HCT116 (cell line): ENCODE measurements around the gene CCDC57. TPM values are rescaled to one million over a fixed set of nuclear protein-coding genes. Genes with fewer than 3 reads are reported as not detected.
A peak's percentile ranks its signal among the peaks of the same experiment; 100 is the strongest.

Source experiments
- ATAC-seq: fragments of 200-7000 bp; cut with Tn5 transposase; 2 replicates; pipeline ENCODE4 v1.9.1; 2020; ENCODE audit warnings: mild to moderate bottlenecking, moderate library complexity
- BruUV-seq: library from RNA; stranded (reverse); fragments of 400-500 nt; replicated peaks from 2 replicates; lab custom pipeline; 2021; lab: Mats Ljungman, UMichigan
- CTCF ChIA-PET: fragments of 300-600 bp; sonication (Branson Sonifier 250); formaldehyde crosslinking; loops from one replicate; lab custom pipeline; 2021; ENCODE audit warnings: antibody characterized with exemption; lab: Charles Lee
- POLR2A ChIA-PET: fragments of 300-600, 350-600 bp; sonication (Branson Sonifier 250); formaldehyde crosslinking; loops from one replicate; lab custom pipeline; 2021; ENCODE audit warnings: antibody characterized with exemption; lab: Charles Lee
- RAD21 ChIA-PET, 2 experiments: fragments of 300-600 bp; sonication (Branson Sonifier 250); formaldehyde crosslinking; loops; one replicate each; lab custom pipeline; 2023; ENCODE audit warnings: low total read pairs in 2 of 2; ENCODE audit not compliant: uncharacterized antibody in 2 of 2, unreplicated experiment in 2 of 2, low non-redundant PET in 1 of 2; lab: Charles Lee
- DNase-seq: peaks from one replicate; pipeline ENCODE4 v3.0.0-alpha.2; 2010; ENCODE audit warnings: low read depth, low spot score
- H2AFZ ChIP-seq: fragments of 200-600 bp; shearing (Covaris generic), sonication (generic); 2 replicates; pipeline ENCODE4 v1.6.1; 2017; ENCODE audit warnings: low read depth, mixed run types, mixed read lengths, antibody characterized with exemption, low read length; ENCODE audit not compliant: poor library complexity, severe bottlenecking
- H3K27ac ChIP-seq: 2 replicates; pipeline ENCODE4 v1.5.1; 2012; ENCODE audit warnings: low read depth, low read length
- H3K27me3 ChIP-seq: fragments of 200-600 bp; sonication (generic); 2 replicates; pipeline ENCODE4 v1.6.1; 2016; ENCODE audit warnings: mixed run types, low read length, mixed read lengths; ENCODE audit not compliant: insufficient read depth
- H3K36me3 ChIP-seq, 2 experiments: fragments of 200-500 bp in 1 of 2; fragments of 200-600 bp in 1 of 2; sonication (Bioruptor generic) in 1 of 2; sonication (generic) in 1 of 2; 2 replicates each; pipeline versions ENCODE4 v1.5.1 to v1.6.1; 2014 to 2016; ENCODE audit warnings: low read length in 2 of 2, inconsistent platforms in 1 of 2, mixed read lengths in 1 of 2, mixed run types in 1 of 2; ENCODE audit not compliant: insufficient read depth in 2 of 2, control insufficient read depth in 1 of 2
- H3K4me1 ChIP-seq, 2 experiments: fragments of 200-600 bp in 1 of 2; sonication (generic) in 1 of 2; 2 replicates each; pipeline versions ENCODE4 v1.5.1 to v1.6.1; 2012 to 2017; ENCODE audit warnings: low read length in 2 of 2, inconsistent platforms in 1 of 2, mild to moderate bottlenecking in 1 of 2, mixed read lengths in 1 of 2, mixed run types in 1 of 2, moderate library complexity in 1 of 2; ENCODE audit not compliant: insufficient read depth in 2 of 2, control insufficient read depth in 1 of 2
- H3K4me2 ChIP-seq: fragments of 200-600 bp; sonication (generic); 2 replicates; pipeline ENCODE4 v1.6.1; 2017; ENCODE audit warnings: mixed run types, low read length, mixed read lengths
- H3K4me3 ChIP-seq, 2 experiments: fragments of 200-600 bp in 1 of 2; sonication (generic) in 1 of 2; replicated peaks in 1 of 2; 2 replicates each; pipeline ENCODE4 v1.5.1; 2011 to 2016; ENCODE audit warnings: low read length in 2 of 2, control low read depth in 1 of 2, low read depth in 1 of 2, mild to moderate bottlenecking in 1 of 2, mixed read lengths in 1 of 2, mixed run types in 1 of 2
- H3K79me2 ChIP-seq: fragments of 200-600 bp; sonication (generic); 2 replicates; pipeline ENCODE4 v1.6.1; 2017; ENCODE audit warnings: mild to moderate bottlenecking, mixed run types, low read length, moderate library complexity, mixed read lengths; ENCODE audit not compliant: insufficient read depth
- H3K9ac ChIP-seq: fragments of 200-600 bp; sonication (generic); 2 replicates; pipeline ENCODE4 v1.6.1; 2016; ENCODE audit warnings: low read length, mixed read lengths
- H3K9me2 ChIP-seq: fragments of 200-600 bp; sonication (generic), shearing (Covaris generic); 2 replicates; pipeline ENCODE4 v1.6.1; 2017; ENCODE audit warnings: mixed run types, mild to moderate bottlenecking, moderate library complexity; ENCODE audit not compliant: insufficient read depth
- H3K9me3 ChIP-seq, 2 experiments: fragments of 200-500 bp in 1 of 2; fragments of 200-600 bp in 1 of 2; sonication (Bioruptor generic) in 1 of 2; sonication (generic) in 1 of 2; 2 replicates each; pipeline ENCODE4 v1.6.1; 2014 to 2017; ENCODE audit warnings: low read length in 2 of 2, mixed read lengths in 2 of 2, inconsistent platforms in 1 of 2, low read depth in 1 of 2, mild to moderate bottlenecking in 1 of 2, mixed run types in 1 of 2, moderate library complexity in 1 of 2; ENCODE audit not compliant: control insufficient read depth in 1 of 2, insufficient read depth in 1 of 2
- H4K20me1 ChIP-seq: fragments of 200-600 bp; sonication (generic), shearing (Covaris generic); 2 replicates; pipeline ENCODE4 v1.6.1; 2017; ENCODE audit warnings: mixed run types, mild to moderate bottlenecking, moderate library complexity; ENCODE audit not compliant: insufficient read depth
- CBX3 ChIP-seq: IDR thresholded peaks from 2 replicates; pipeline ENCODE4 v1.6.1; 2012; ENCODE audit warnings: low read depth
- EGR1 ChIP-seq: IDR thresholded peaks from 2 replicates; pipeline ENCODE4 v1.6.1; 2012; ENCODE audit warnings: low read depth
- EZH2 ChIP-seq: fragments of 200-600 bp; sonication (generic); IDR thresholded peaks from 2 replicates; pipeline ENCODE4 v1.6.1; 2017; ENCODE audit warnings: antibody characterized with exemption, mixed run types
- JUND ChIP-seq: IDR thresholded peaks from 2 replicates; pipeline ENCODE4 v1.6.1; 2012
- POLR2A ChIP-seq: IDR thresholded peaks from 2 replicates; pipeline ENCODE4 v1.7.0; 2011; ENCODE audit warnings: borderline replicate concordance; ENCODE audit not compliant: insufficient read depth, insufficient read length; ENCODE audit errors: extremely low read depth
- POLR2AphosphoS5 ChIP-seq: IDR thresholded peaks from 2 replicates; pipeline ENCODE4 v1.6.1; 2011; ENCODE audit warnings: mild to moderate bottlenecking, low read depth, low read length, moderate library complexity
- RAD21 ChIP-seq: IDR thresholded peaks from 2 replicates; pipeline ENCODE4 v1.6.1; 2012; ENCODE audit warnings: low read depth, mild to moderate bottlenecking
- SP1 ChIP-seq: IDR thresholded peaks from 2 replicates; pipeline ENCODE4 v1.6.1; 2012; ENCODE audit warnings: low read depth
- SRF ChIP-seq: IDR thresholded peaks from 2 replicates; pipeline ENCODE4 v1.6.1; 2012; ENCODE audit warnings: low read depth
- TCF7L2 ChIP-seq: IDR thresholded peaks from 2 replicates; pipeline ENCODE4 v1.7.0; 2011; ENCODE audit warnings: borderline replicate concordance, inconsistent platforms; ENCODE audit not compliant: insufficient read depth, insufficient read length; ENCODE audit errors: extremely low read depth
- YY1 ChIP-seq: IDR thresholded peaks from 2 replicates; pipeline ENCODE4 v1.6.1; 2011; ENCODE audit warnings: low read length, low read depth, moderate library complexity, mild to moderate bottlenecking; ENCODE audit not compliant: insufficient replicate concordance; ENCODE audit errors: extremely low read depth
- intact Hi-C: fragments of 100-400 bp; cut with micrococcal nuclease; formaldehyde crosslinking; loops from 2 replicates; pipeline ENCODE4 v1.10.0; 2022
- total RNA-seq: library from RNA; stranded (reverse); gene quantifications from one replicate; pipeline ENCODE4 v1.2.1, GENCODE V29; 2021; ENCODE audit not compliant: unreplicated experiment
- TF ChIP-seq, protein P1 (sequence below): IDR thresholded peaks from 2 replicates; pipeline ENCODE4 v1.6.1; 2012; ENCODE audit warnings: low read depth
- TF ChIP-seq, protein P2 (sequence below): IDR thresholded peaks from 2 replicates; pipeline ENCODE4 v1.6.1; 2012
- TF ChIP-seq, protein P3 (sequence below): IDR thresholded peaks from 2 replicates; pipeline ENCODE4 v1.6.1; 2012

The CCDC57 gene
- total RNA-seq, 1 experiment from 2014 or later: 143 TPM

DNA sequence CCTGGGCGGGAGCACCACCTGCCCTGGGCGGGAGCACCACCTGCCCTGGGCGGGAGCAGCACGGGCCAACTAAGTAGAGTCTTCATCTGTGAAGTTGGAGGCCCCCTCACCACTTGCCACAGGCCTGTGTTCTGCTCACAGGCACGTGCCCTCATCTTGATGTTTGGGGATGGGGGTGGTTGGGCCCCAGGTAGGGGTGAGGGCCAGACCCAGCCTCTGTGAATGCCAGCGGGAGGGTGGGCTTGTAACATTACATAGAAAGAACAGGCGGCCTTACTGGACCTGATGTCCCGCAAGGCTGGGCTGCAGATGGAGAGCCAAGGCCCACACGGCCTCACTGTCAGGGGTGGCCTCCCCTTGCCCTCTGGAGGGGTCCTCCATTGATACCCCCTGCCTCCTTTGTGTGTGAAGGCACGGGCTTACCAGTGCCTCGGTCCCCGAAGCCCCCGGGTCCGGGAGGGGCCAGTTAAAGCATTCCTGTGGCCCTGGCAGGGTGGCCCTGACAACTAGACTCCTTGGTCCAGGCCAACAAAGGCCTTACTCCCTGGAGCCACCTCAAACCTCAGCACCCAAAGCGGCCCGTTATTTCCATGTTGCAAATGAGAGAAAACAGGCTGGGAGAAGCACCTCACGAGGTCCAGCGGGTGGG, 15.1 kb upstream of the CCDC57 start:
- TSS peak; percentile 79 for BruUV-seq
- Histone ChIP-seq H2AFZ (no peak overlapping the region), H3K9me3 (peaks cover 0 to 3% of the 10 kb centered on the region in 2 experiments; a peak in 1 of 4 replicates), H4K20me1 (peaks cover 13% of the 10 kb centered on the region; the same call in 1 of the 2 replicates), H3K27ac (peak overlapping the region; percentile 98), H3K79me2 (peaks cover 43% of the 10 kb centered on the region), H3K4me3 (peak overlapping the region; percentile 99 to 100), H3K4me1 (peaks cover 29 to 62% of the 10 kb centered on the region in 2 experiments), H3K9ac (peak overlapping the region; percentile 100), H3K27me3 (no peaks in the 10 kb centered on the region)
- DNase-seq: no peak
- CTCF ChIA-PET: interaction anchor here (1.3 kb wide), 1 partner anchor 22 kb away, joined by 6 read pairs; no protein-coding TSS in a partner anchor
- ATAC-seq: no peak
- TF ChIP-seq, protein P1, sequence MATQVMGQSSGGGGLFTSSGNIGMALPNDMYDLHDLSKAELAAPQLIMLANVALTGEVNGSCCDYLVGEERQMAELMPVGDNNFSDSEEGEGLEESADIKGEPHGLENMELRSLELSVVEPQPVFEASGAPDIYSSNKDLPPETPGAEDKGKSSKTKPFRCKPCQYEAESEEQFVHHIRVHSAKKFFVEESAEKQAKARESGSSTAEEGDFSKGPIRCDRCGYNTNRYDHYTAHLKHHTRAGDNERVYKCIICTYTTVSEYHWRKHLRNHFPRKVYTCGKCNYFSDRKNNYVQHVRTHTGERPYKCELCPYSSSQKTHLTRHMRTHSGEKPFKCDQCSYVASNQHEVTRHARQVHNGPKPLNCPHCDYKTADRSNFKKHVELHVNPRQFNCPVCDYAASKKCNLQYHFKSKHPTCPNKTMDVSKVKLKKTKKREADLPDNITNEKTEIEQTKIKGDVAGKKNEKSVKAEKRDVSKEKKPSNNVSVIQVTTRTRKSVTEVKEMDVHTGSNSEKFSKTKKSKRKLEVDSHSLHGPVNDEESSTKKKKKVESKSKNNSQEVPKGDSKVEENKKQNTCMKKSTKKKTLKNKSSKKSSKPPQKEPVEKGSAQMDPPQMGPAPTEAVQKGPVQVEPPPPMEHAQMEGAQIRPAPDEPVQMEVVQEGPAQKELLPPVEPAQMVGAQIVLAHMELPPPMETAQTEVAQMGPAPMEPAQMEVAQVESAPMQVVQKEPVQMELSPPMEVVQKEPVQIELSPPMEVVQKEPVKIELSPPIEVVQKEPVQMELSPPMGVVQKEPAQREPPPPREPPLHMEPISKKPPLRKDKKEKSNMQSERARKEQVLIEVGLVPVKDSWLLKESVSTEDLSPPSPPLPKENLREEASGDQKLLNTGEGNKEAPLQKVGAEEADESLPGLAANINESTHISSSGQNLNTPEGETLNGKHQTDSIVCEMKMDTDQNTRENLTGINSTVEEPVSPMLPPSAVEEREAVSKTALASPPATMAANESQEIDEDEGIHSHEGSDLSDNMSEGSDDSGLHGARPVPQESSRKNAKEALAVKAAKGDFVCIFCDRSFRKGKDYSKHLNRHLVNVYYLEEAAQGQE: no peak
- no peak for TF ChIP-seq SP1
- no peak for TF ChIP-seq POLR2A
- TF ChIP-seq JUND: no peak
- no peak for TF ChIP-seq TCF7L2
- TF ChIP-seq EZH2: no peak
- TF ChIP-seq POLR2AphosphoS5: no peak
- TF ChIP-seq, protein P2, sequence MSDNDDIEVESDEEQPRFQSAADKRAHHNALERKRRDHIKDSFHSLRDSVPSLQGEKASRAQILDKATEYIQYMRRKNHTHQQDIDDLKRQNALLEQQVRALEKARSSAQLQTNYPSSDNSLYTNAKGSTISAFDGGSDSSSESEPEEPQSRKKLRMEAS: no peak
- no peak for TF ChIP-seq RAD21
- no peak for TF ChIP-seq YY1
- no peak for TF ChIP-seq SRF
- TF ChIP-seq, protein P3, sequence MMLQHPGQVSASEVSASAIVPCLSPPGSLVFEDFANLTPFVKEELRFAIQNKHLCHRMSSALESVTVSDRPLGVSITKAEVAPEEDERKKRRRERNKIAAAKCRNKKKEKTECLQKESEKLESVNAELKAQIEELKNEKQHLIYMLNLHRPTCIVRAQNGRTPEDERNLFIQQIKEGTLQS: no peak
- TF ChIP-seq EGR1: no peak
- TF ChIP-seq CBX3: no peak
- TF ChIP-seq, all 23 proteins: peak for 0
- ChIA-PET RAD21 (no interaction called here), POLR2A (no interaction called here)
- Histone ChIP-seq H3K4me2 (peak overlapping the region; percentile 91), H3K9me2 (no peaks in the 10 kb centered on the region), H3K36me3 (peaks cover 0 to 25% of the 10 kb centered on the region in 2 experiments; a peak in 2 of 4 replicates)
- intact Hi-C loops: no loop called here
